Measurements from ENCODE around the gene ADAMTSL2.

ADAMTSL2 gene

GRCh38 chr9:133589454-133590227 lies 55.1 kb downstream of the ADAMTSL2 start:
- no peak for DNase-seq (ENCODE audit: low spot score)

GRCh38 chr9:133590231-133590855 lies 55.8 kb downstream of the ADAMTSL2 start:
- no peak for DNase-seq (ENCODE audit: low spot score)

GRCh38 chr9:133591116-133591910 lies 56.8 kb downstream of the ADAMTSL2 start:
- no peak for DNase-seq (ENCODE audit: low spot score)

GRCh38 chr9:133591985-133592384 lies 57.5 kb downstream of the ADAMTSL2 start:
- no peak for DNase-seq (ENCODE audit: low spot score)

GRCh38 chr9:133592731-133593409 lies 58.4 kb downstream of the ADAMTSL2 start:
- DNase-seq (ENCODE audit: low spot score): no peak

GRCh38 chr9:133593587-133594253 lies 59.2 kb downstream of the ADAMTSL2 start:
- no peak for DNase-seq (ENCODE audit: low spot score)

GRCh38 chr9:133594310-133594709 lies 59.8 kb downstream of the ADAMTSL2 start:
- DNase-seq (ENCODE audit: low spot score): no peak

- no peak for DNase-seq (ENCODE audit: low spot score)
These were observed 61.4 kb downstream of the ADAMTSL2 start for GRCh38 chr9:133595910-133596309.

- no peak for DNase-seq (ENCODE audit: low spot score)
These were observed 62.9 kb downstream of the ADAMTSL2 start for GRCh38 chr9:133597316-133597957.

- DNase-seq (ENCODE audit: low spot score): no peak
These were observed 64.5 kb downstream of the ADAMTSL2 start for GRCh38 chr9:133598978-133599377.

- no peak for DNase-seq (ENCODE audit: low spot score)
These were observed 65.1 kb downstream of the ADAMTSL2 start for GRCh38 chr9:133599470-133600173.

- no peak for DNase-seq (ENCODE audit: low spot score)
These were observed 66.2 kb downstream of the ADAMTSL2 start for GRCh38 chr9:133600739-133601138.

- DNase-seq (ENCODE audit: low spot score): no peak
These were observed 67.2 kb downstream of the ADAMTSL2 start for GRCh38 chr9:133601746-133602145.

GRCh38 chr9:133602277-133602676 lies 67.8 kb downstream of the ADAMTSL2 start:
- DNase-seq (ENCODE audit: low spot score): no peak

GRCh38 chr9:133603135-133603927 lies 68.8 kb downstream of the ADAMTSL2 start:
- DNase-seq (ENCODE audit: low spot score): no peak

GRCh38 chr9:133604214-133604613 lies 69.7 kb downstream of the ADAMTSL2 start:
- no peak for DNase-seq (ENCODE audit: low spot score)

GRCh38 chr9:133604856-133605255 lies 70.4 kb downstream of the ADAMTSL2 start:
- DNase-seq (ENCODE audit: low spot score): no peak

GRCh38 chr9:133605446-133605845 lies 70.9 kb downstream of the ADAMTSL2 start:
- no peak for DNase-seq (ENCODE audit: low spot score)

GRCh38 chr9:133605856-133606707 lies 71.6 kb downstream of the ADAMTSL2 start:
- no peak for DNase-seq (ENCODE audit: low spot score)

Measured in HuH-7 (cell line).